Fibroblast of lung (primary cell): Measurements from ENCODE around the gene ZDHHC8.

Source experiments
- EZH2 ChIP-seq: IDR thresholded peaks from 2 replicates; pipeline ENCODE4 v1.5.1; 2012; ENCODE audit warnings: low read length, control low read depth, mild to moderate bottlenecking; ENCODE audit errors: missing control alignments
- TF ChIP-seq, protein P1 (sequence below), 2 donors: IDR thresholded peaks in 1 of 2; conservative IDR thresholded peaks in 1 of 2; 1 replicate in 1 of 2; 2 replicates in 1 of 2; pipeline ENCODE4 v1.5.1; 2011 to 2012; ENCODE audit warnings: low read length in 2 of 2, control low read depth in 1 of 2, inconsistent platforms in 1 of 2, low read depth in 1 of 2, mild to moderate bottlenecking in 1 of 2

DNA sequence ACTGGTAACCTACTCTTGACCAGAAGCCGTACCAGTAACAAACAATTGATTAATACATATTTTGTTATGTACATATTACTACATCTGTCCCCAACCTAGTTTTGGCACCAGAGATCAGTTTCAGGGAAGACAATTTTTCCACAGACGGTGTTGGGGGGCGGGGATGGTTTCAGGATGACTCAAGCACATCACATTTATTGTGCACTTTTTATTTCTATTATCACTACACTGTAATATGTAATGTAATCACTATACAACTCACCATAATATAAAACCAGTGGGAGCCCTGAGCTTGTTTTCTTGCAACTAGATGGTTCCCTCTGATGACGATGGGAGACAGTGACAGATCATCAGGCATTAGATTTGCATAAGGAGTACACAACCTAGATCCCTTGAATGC is 36.1 kb upstream of the ZDHHC8 start:
- TF ChIP-seq, protein P1, sequence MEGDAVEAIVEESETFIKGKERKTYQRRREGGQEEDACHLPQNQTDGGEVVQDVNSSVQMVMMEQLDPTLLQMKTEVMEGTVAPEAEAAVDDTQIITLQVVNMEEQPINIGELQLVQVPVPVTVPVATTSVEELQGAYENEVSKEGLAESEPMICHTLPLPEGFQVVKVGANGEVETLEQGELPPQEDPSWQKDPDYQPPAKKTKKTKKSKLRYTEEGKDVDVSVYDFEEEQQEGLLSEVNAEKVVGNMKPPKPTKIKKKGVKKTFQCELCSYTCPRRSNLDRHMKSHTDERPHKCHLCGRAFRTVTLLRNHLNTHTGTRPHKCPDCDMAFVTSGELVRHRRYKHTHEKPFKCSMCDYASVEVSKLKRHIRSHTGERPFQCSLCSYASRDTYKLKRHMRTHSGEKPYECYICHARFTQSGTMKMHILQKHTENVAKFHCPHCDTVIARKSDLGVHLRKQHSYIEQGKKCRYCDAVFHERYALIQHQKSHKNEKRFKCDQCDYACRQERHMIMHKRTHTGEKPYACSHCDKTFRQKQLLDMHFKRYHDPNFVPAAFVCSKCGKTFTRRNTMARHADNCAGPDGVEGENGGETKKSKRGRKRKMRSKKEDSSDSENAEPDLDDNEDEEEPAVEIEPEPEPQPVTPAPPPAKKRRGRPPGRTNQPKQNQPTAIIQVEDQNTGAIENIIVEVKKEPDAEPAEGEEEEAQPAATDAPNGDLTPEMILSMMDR (conservative IDR thresholded peaks at IDR 0.05 in 1 of 2, IDR thresholded peaks at IDR 0.05 in 1 of 2; ENCODE audit: low read depth in 1 of 2, low read length in 2 of 2) = no peak
- no peak for TF ChIP-seq EZH2
